ENCODE measurements around the gene EIF4G2.

EIF4G2 gene

GRCh38 chr11:10808235-10808552, 532 bp downstream of the EIF4G2 start:
- no peak for DNase-seq (ENCODE audit: low read depth in 2 of 2)

GRCh38 chr11:10807493-10808234, 1.1 kb downstream of the EIF4G2 start:
- DNase-seq (ENCODE audit: low read depth in 2 of 2) = peak; percentile 10 to 20

GRCh38 chr11:10806206-10806605, 2.5 kb downstream of the EIF4G2 start:
- no peak for DNase-seq (ENCODE audit: low read depth in 2 of 2)

GRCh38 chr11:10805741-10806140, 3.0 kb downstream of the EIF4G2 start:
- DNase-seq (ENCODE audit: low read depth in 2 of 2) = no peak

GRCh38 chr11:10803676-10804075, 5.0 kb downstream of the EIF4G2 start:
- DNase-seq (ENCODE audit: low read depth in 2 of 2) = no peak

GRCh38 chr11:10800292-10800691, 8.4 kb downstream of the EIF4G2 start:
- DNase-seq (ENCODE audit: low read depth in 2 of 2) = no peak

GRCh38 chr11:10798330-10798928, 10.3 kb downstream of the EIF4G2 start:
- no peak for DNase-seq (ENCODE audit: low read depth in 2 of 2)

- DNase-seq (ENCODE audit: low read depth in 2 of 2) = no peak
Observed at GRCh38 chr11:10797531-10797930, 11.2 kb downstream of the EIF4G2 start.

- no peak for DNase-seq (ENCODE audit: low read depth in 2 of 2)
Observed at GRCh38 chr11:10797001-10797400, 11.7 kb downstream of the EIF4G2 start.

GRCh38 chr11:10796191-10796590, 12.5 kb downstream of the EIF4G2 start:
- no peak for DNase-seq (ENCODE audit: low read depth in 2 of 2)

GRCh38 chr11:10793470-10794255, 15.1 kb downstream of the EIF4G2 start:
- DNase-seq (ENCODE audit: low read depth in 2 of 2) = no peak

GRCh38 chr11:10792385-10793068, 16.2 kb downstream of the EIF4G2 start:
- DNase-seq (ENCODE audit: low read depth in 2 of 2) = peak; percentile 60 to 76

GRCh38 chr11:10786451-10786850, 22.3 kb downstream of the EIF4G2 start:
- no peak for DNase-seq (ENCODE audit: low read depth in 2 of 2)

GRCh38 chr11:10785146-10785474, 23.6 kb downstream of the EIF4G2 start:
- no peak for DNase-seq (ENCODE audit: low read depth in 2 of 2)

GRCh38 chr11:10784232-10785145, 24.2 kb downstream of the EIF4G2 start:
- DNase-seq (ENCODE audit: low read depth in 2 of 2) = no peak

- no peak for DNase-seq (ENCODE audit: low read depth in 2 of 2)
Observed at GRCh38 chr11:10780040-10780439, 28.7 kb downstream of the EIF4G2 start.

- DNase-seq (ENCODE audit: low read depth in 2 of 2) = no peak
Observed at GRCh38 chr11:10779086-10779485, 29.6 kb downstream of the EIF4G2 start.

- no peak for DNase-seq (ENCODE audit: low read depth in 2 of 2)
Observed at GRCh38 chr11:10778217-10778970, 30.3 kb downstream of the EIF4G2 start.

- no peak for DNase-seq (ENCODE audit: low read depth in 2 of 2)
Observed at GRCh38 chr11:10777806-10778205, 30.9 kb downstream of the EIF4G2 start.

- DNase-seq (ENCODE audit: low read depth in 2 of 2) = no peak
Observed at GRCh38 chr11:10777393-10777793, 31.3 kb downstream of the EIF4G2 start.

GRCh38 chr11:10774811-10775210, 33.9 kb downstream of the EIF4G2 start:
- DNase-seq (ENCODE audit: low read depth in 2 of 2) = no peak

All from stimulated activated CD8-positive, alpha-beta memory T cell treated with anti-CD3 and anti-CD28 coated beads, Interleukin-2, amount 100 ng/mL, for 1 hour (primary cell).